Stimulated activated CD8-positive, alpha-beta memory T cell treated with anti-CD3 and anti-CD28 coated beads, Interleukin-4, amount 100 ng/mL, for 4 hours (primary cell): ENCODE measurements around the gene SYTL3.

Experiments used
- DNase-seq, 2 donors: peaks; one replicate each; pipeline ENCODE4 v3.0.0-alpha.2; 2020; ENCODE audit warnings: low read depth in 2 of 2, low spot score in 1 of 2

SYTL3 gene

DNA sequence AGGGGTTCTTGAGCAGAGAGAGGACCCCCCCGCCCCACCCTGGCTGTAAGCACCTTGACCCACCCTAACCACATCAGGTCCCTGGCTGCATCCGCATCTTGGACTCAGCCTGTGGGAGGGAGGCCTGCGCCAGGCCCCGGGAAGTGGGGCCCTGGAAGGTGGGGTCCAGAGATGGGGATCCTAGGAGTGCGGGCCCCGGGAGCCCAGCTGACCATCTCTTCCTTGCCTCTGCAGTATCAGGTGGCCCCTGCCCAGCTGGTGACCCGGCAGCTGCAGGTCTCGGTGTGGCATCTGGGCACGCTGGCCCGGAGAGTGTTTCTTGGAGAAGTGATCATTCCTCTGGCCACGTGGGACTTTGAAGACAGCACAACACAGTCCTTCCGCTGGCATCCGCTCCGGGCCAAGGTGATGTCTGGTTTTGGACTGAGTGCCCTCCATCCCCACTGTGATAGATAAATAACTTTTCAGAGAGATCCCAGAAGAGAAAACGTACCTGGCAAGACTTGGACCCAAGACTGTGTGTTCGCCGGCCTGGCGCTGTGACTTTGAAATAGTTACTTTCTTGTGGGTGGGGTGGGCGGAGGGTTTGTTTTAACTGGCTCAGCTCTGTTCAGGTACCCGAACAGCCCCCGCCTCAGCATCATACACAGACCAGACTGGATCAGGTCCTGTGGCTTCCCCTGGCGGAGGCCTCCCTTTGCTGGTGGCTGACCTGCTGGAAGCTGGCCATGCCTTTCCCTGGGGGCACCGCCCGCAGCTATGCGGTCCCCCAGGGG lies 107.3 kb downstream of the SYTL3 start:
- DNase-seq = no peak

DNA sequence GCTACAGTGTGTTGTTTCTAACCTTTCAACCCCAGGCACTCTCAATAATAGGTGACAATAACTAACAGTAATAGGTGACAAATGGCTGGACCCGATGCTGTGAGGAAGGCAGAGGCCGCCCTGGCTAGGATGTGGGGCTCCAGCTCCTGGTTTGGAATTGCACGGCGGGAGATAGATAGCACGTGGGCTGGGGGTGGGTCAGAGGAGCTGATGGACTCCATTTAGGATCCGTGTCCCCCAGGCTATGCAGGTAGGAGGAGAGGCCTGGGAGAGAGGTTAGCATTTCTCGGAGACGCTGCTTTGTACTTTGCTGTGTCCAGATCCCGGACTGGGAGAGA lies 107.9 kb downstream of the SYTL3 start:
- DNase-seq = no peak

DNA sequence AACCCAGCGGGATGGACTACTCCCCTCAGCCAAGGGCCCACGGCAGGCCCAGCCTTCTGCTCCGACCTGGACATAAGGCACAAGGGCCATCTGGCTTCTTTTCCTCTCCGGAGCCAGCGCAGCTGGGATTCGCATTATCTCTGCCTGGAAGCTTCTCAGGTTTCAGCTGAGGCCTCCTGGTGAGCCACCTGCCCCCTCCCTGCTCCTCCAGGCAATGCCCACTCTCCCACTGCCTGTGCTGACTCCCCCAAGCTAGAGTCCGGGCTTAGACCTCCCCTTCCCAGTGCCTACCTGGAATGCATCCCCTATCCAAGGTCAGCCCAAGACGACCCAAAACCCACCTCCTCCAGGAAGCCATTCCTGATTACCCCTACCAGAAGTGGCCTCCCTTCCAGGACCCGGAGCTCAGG lies 108.6 kb downstream of the SYTL3 start:
- DNase-seq = no peak

GRCh38 chr6:158758941-158759479 lies 109.2 kb downstream of the SYTL3 start:
- DNase-seq = no peak

GRCh38 chr6:158759966-158760617 lies 110.2 kb downstream of the SYTL3 start:
- DNase-seq = no peak

GRCh38 chr6:158760618-158761250 lies 110.9 kb downstream of the SYTL3 start:
- no peak for DNase-seq

GRCh38 chr6:158761746-158762145 lies 111.9 kb downstream of the SYTL3 start:
- DNase-seq = no peak

DNA sequence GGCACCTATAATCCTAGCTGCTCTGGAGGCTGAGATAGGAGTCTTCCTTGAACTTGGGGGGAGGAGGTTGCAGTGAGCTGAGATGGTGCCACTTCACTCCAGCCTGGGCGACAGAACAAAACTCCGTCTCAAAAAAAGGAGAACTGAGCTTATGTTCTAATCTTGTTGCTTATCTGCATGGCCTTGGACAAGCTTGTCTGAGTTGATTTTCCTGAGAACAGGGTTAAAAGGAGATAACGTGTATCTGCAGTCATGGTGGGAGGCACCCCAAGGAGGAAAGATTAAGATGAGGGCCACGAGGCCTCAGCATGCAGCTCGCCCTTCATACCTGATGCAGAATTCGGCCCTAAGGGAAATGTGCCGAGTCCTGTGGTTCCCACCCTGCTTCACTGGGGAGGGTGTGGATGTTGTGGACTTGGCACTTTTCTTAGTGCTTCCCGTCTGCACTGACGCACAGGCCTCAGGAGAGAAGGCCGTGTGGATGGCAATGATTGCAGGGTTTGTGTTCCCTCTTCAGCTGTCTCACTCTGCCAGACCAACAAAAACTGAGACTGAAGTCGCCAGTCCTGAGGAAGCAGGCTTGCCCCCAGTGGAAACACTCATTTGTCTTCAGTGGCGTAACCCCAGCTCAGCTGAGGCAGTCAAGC lies 113.1 kb downstream of the SYTL3 start:
- DNase-seq = no peak

GRCh38 chr6:158763434-158764182 lies 113.8 kb downstream of the SYTL3 start:
- no peak for DNase-seq

DNA sequence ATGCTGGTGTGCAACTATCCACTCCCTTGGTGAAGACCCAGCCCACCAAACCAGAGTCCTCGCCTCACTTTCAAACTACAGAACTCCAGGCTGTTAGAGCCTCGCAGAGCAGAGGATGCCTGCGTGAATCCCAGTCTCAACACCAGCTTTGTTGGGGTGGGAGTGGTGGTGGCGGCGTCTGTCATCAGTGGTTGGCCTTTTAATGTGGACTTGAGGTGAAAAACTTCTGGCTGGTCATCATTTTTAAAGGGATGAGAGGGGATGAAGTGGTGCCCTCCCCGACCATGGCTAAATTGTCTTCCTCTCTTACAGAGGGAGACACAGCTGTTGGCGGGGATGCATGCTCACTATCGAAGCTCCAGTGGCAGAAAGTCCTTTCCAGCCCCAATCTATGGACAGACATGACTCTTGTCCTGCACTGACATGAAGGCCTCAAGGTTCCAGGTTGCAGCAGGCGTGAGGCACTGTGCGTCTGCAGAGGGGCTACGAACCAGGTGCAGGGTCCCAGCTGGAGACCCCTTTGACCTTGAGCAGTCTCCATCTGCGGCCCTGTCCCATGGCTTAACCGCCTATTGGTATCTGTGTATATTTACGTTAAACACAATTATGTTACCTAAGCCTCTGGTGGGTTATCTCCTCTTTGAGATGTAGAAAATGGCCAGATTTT lies 114.5 kb downstream of the SYTL3 start:
- DNase-seq = no peak

GRCh38 chr6:158764926-158765325 lies 115.1 kb downstream of the SYTL3 start:
- no peak for DNase-seq

DNA sequence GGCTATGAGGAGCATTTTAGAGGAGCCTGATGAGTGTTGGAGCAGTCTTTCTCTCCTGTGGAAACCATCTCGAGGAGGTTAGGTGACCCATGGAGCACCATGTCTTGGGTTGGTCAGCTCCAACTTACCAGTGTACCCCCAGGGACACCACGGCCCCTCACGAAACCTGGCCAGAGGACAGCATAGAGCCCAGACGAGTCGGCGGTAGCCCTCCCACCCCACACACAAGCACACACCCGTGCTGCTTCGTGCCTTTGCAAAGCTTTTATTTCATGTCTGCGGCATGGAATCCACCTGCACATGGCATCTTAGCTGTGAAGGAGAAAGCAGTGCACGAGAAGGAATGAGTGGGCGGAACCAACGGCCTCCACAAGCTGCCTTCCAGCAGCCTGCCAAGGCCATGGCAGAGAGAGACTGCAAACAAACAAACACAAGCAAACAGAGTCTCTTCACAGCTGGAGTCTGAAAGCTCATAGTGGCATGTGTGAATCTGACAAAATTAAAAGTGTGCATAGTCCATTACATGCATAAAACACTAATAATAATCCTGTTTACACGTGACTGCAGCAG lies 115.7 kb downstream of the SYTL3 start:
- no peak for DNase-seq

GRCh38 chr6:158766621-158767455 lies 117.0 kb downstream of the SYTL3 start:
- no peak for DNase-seq

DNA sequence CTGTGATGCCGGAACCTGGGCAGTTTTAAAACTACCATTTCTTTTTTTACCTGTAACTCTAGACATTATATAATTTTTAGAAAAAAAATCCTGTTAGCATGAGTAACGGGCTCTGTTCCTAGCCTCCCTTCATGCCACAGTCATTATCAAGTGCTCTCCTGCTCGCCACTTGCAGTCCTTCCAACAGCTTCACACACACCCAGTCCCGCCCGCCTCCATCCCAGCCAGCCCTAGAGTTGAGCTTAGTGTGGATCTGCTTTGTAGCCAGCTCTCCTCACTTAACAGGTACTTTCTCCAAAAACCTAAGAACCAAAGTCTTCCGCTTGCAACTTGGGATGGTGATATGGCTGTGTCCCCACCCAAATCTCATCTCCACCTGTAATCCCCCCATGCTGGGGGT lies 117.9 kb downstream of the SYTL3 start:
- DNase-seq = no peak

DNA sequence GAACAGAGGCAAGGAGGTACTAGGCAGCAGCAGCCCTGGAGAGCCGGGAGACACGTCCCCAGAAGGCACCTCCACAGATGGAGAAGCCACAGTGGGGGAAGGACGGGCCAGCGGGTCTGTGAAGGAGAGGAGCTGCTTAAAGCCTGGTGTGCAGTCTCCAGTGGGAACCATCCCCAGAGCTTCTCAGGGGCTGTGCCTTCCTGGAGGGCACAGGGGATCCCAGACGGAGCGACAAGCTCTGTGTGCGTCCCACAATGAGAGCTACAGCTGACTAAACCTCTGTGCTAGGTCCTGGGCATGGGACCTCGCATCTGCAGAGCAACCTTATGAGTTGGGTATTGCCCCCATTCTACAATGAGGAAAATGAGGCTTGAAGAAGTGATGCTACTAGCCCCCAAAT lies 118.6 kb downstream of the SYTL3 start:
- DNase-seq = no peak

GRCh38 chr6:158769234-158769770 lies 119.4 kb downstream of the SYTL3 start:
- no peak for DNase-seq

DNA sequence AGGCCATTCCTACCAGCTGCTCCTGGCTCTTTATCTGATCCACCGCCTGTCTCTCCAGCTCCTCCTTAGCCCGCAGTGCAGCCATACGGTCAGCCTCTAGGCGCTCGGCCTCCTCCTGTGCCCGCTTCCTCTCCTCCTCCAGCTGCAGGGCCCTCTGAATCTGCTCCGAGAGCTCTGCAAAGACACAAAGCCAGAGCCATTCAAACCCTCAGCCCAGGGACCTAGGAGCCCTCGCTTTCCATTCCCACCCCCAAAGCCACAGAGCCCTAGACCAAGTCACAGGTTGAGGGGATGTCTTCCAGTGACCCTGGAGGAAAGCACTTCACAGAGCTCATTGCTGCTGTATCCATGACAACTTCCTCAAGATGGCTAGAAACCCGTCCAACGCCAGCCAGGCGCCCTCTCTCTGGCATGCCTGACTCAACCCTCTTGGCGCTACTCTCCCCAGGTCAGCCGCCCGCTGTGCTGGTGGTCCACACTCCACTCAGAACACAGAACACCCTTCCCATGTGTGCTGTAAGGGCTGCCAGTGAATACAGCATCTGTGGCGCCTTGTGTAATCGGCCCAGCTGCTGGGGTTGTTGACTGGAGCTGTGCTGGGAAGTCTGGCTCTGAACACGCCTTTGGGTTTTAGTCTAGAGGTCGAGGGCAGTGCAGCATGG lies 120.0 kb downstream of the SYTL3 start:
- DNase-seq = no peak

DNA sequence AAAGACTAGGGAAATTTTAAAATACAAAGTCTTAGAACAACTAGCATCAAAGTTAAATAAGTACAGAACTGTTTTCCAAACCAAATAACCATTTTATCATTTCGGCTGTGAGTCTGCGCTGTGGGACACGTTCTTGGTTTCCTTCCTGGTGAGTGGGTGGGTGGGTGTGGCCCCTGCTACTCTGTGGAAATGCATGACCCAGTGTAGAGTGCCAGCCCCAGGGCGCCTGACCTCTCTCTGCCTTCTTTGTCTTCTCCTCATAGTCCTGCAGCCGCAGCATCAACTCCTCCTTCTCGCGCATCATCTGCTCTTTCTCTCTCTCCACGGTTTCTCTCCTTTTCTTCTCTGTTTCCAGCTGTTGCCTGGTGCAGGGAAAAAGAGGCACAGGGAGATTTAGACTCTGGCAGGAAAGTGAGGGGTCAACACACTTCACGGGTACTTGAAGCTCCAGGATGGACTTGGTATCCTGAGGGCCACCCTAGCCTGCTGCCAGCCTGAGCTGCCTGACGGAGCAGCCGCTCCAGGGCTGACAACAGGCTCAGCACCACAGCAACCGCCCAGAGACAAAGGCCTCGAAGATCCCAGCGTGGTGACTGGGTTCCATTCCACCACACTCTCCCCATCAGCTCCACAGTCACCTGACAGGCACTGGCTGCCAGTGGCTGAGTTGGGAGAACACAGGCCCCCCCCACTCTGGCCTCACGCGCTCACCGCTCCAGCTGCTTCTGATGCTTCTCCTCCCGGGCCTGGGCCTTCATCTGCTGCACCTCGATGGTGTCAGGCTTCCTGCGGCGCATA lies 120.9 kb downstream of the SYTL3 start:
- DNase-seq = no peak
